ENCODE measurements around the gene RAB11A.

DNA sequence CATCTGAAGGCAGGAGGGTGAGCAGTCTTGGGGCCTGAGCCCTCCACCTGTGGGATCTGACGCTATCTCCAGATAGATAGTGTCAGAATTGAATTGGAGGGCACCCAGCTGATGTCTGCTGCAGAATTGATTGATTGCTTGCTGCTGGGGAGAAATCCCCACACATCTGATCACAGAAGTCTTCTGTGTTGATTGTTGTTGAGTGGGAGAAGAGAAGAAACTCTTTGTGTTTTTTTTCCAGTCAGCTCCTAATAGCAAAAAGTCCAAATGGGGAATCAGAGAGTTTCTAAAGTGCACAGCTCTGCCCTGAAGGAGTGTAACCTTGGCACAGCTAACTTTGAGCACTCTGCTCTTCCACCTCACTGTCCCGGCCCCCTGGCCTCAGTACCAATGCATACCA, 66.1 kb downstream of the RAB11A start:
- TF ChIP-seq, protein P1, sequence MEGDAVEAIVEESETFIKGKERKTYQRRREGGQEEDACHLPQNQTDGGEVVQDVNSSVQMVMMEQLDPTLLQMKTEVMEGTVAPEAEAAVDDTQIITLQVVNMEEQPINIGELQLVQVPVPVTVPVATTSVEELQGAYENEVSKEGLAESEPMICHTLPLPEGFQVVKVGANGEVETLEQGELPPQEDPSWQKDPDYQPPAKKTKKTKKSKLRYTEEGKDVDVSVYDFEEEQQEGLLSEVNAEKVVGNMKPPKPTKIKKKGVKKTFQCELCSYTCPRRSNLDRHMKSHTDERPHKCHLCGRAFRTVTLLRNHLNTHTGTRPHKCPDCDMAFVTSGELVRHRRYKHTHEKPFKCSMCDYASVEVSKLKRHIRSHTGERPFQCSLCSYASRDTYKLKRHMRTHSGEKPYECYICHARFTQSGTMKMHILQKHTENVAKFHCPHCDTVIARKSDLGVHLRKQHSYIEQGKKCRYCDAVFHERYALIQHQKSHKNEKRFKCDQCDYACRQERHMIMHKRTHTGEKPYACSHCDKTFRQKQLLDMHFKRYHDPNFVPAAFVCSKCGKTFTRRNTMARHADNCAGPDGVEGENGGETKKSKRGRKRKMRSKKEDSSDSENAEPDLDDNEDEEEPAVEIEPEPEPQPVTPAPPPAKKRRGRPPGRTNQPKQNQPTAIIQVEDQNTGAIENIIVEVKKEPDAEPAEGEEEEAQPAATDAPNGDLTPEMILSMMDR (IDR thresholded peaks at IDR 0.05), result no peak
- no peak for TF ChIP-seq POLR2A (IDR thresholded peaks at IDR 0.05)

All from prostate gland (tissue), 2 donors.